GM23338 (cell line): ENCODE data around the gene HHAT. TPM values are rescaled to one million over a fixed set of nuclear protein-coding genes. Genes with fewer than 3 reads are reported as not detected.

ENCODE experiments used
- ATAC-seq: fragments of 200-7000 bp; cut with Tn5 transposase; 3 replicates; pipeline ENCODE4 v1.9.1; 2020
- DNase-seq: peaks from one replicate; pipeline ENCODE4 v3.0.0-alpha.2; 2015; ENCODE audit warnings: low spot score
- H2AFZ ChIP-seq: fragments of 200-600 bp; sonication (generic); 2 replicates; pipeline ENCODE4 v1.8.0; 2016; ENCODE audit warnings: antibody characterized with exemption, mild to moderate bottlenecking, moderate library complexity
- H3F3A ChIP-seq: fragments of 200-600 bp; sonication (generic); replicated peaks from 2 replicates; pipeline ENCODE4 v1.8.0; 2017; ENCODE audit warnings: antibody characterized with exemption, mixed run types, low read depth
- H3K27ac ChIP-seq: fragments of 200-600 bp; sonication (generic); 2 replicates; pipeline ENCODE4 v1.6.1; 2016; ENCODE audit warnings: low read depth
- H3K27me3 ChIP-seq: fragments of 200-600 bp; sonication (generic); 2 replicates; pipeline ENCODE4 v1.8.0; 2016; ENCODE audit warnings: mild to moderate bottlenecking, mixed run types, moderate library complexity; ENCODE audit not compliant: insufficient read depth
- H3K36me3 ChIP-seq: fragments of 200-600 bp; sonication (generic); 2 replicates; pipeline ENCODE4 v1.8.0; 2016; ENCODE audit warnings: mild to moderate bottlenecking; ENCODE audit not compliant: insufficient read depth
- H3K4me1 ChIP-seq: fragments of 200-600 bp; sonication (generic); 2 replicates; pipeline ENCODE4 v1.8.0; 2016; ENCODE audit warnings: mild to moderate bottlenecking, moderate library complexity; ENCODE audit not compliant: insufficient read depth
- H3K4me2 ChIP-seq: fragments of 200-600 bp; sonication (generic); 2 replicates; pipeline ENCODE4 v1.7.1; 2017; ENCODE audit warnings: mixed run types
- H3K4me3 ChIP-seq: fragments of 200-600 bp; sonication (generic); 2 replicates; pipeline ENCODE4 v1.6.1; 2016; ENCODE audit warnings: mixed run types
- H3K79me2 ChIP-seq: fragments of 200-600 bp; sonication (generic); replicated peaks from 2 replicates; pipeline ENCODE4 v1.8.0; 2017; ENCODE audit warnings: mild to moderate bottlenecking; ENCODE audit not compliant: insufficient read depth
- H3K9me2 ChIP-seq: fragments of 200-600 bp; sonication (generic); 2 replicates; pipeline ENCODE4 v1.8.0; 2017; ENCODE audit not compliant: insufficient read depth
- H4K20me1 ChIP-seq: fragments of 200-600 bp; sonication (generic); replicated peaks from 2 replicates; pipeline ENCODE4 v1.8.0; 2017; ENCODE audit warnings: mild to moderate bottlenecking; ENCODE audit not compliant: insufficient read depth
- H3K27ac Mint-ChIP-seq: 2 replicates; pipeline ENCODE4 v1.8.0; 2020; ENCODE audit warnings: inconsistent platforms, mild to moderate bottlenecking, moderate library complexity, mixed read lengths
- H3K27me3 Mint-ChIP-seq: 3 replicates; pipeline ENCODE4 v1.8.0; 2022; ENCODE audit warnings: low read depth, mild to moderate bottlenecking, moderate library complexity, mixed read lengths, inconsistent platforms; ENCODE audit not compliant: insufficient read depth, poor library complexity
- H3K36me3 Mint-ChIP-seq: 3 replicates; pipeline ENCODE4 v1.8.0; 2021; ENCODE audit warnings: low read depth, mild to moderate bottlenecking, inconsistent platforms, moderate library complexity, mixed read lengths
- H3K4me1 Mint-ChIP-seq: 3 replicates; pipeline ENCODE4 v1.8.0; 2020; ENCODE audit warnings: mild to moderate bottlenecking, inconsistent platforms, mixed read lengths
- H3K4me3 Mint-ChIP-seq: 3 replicates; pipeline ENCODE4 v1.8.0; 2021; ENCODE audit warnings: moderate library complexity, mild to moderate bottlenecking, inconsistent platforms, mixed read lengths
- H3K9me3 Mint-ChIP-seq: 3 replicates; pipeline ENCODE4 v1.8.0; 2020; ENCODE audit warnings: moderate library complexity, mild to moderate bottlenecking, inconsistent platforms, mixed read lengths
- CTCF ChIP-seq, 2 experiments: fragments of 200-600 bp in 1 of 2; sonication (generic) in 1 of 2; conservative IDR thresholded peaks; 2 replicates each; pipeline versions ENCODE4 v1.5.1 to v1.6.1; 2016 to 2017; ENCODE audit warnings: antibody characterized with exemption in 2 of 2, low read depth in 2 of 2, mild to moderate bottlenecking in 2 of 2, moderate library complexity in 1 of 2
- EZH2phosphoT487 ChIP-seq: fragments of 200-600 bp; sonication (generic); IDR thresholded peaks from one replicate; pipeline ENCODE4 v1.8.1; 2018; ENCODE audit warnings: antibody characterized with exemption; ENCODE audit not compliant: unreplicated experiment
- JUNB ChIP-seq: IDR thresholded peaks from one replicate; pipeline ENCODE4 v1.6.1; 2016; ENCODE audit warnings: antibody characterized with exemption; ENCODE audit not compliant: unreplicated experiment
- NANOG ChIP-seq: IDR thresholded peaks from 2 replicates; pipeline ENCODE4 v1.6.1; 2016; ENCODE audit warnings: antibody characterized with exemption, borderline replicate concordance
- STAT1 ChIP-seq: IDR thresholded peaks from one replicate; pipeline ENCODE4 v1.6.1; 2016; ENCODE audit warnings: antibody characterized with exemption; ENCODE audit not compliant: unreplicated experiment
- ZNF331 ChIP-seq: fragments of 250-450 bp; sonication (Bioruptor Pico); IDR thresholded peaks from 2 replicates; pipeline ENCODE4 v1.5.0; 2020; ENCODE audit warnings: low read depth, mild to moderate bottlenecking, moderate library complexity
- polyA plus RNA-seq: library from polyadenylated mRNA; unstranded; fragments of >200 nt; fragmentation: Nextera tagmentation; extraction: Ambion mirVana; gene quantifications from 2 replicates; pipeline ENCODE4 v1.2.1, GENCODE V29; 2016
- total RNA-seq: library from RNA; depleted of rRNA; stranded (reverse); fragments of >200 nt; shearing (Covaris generic); gene quantifications from 2 replicates; pipeline ENCODE4 v1.2.3, GENCODE V29; 2014
- TF ChIP-seq, protein P1 (sequence below): fragments of 250-450 bp; sonication (Bioruptor Pico); IDR thresholded peaks from 2 replicates; pipeline ENCODE4 v1.5.0; 2020; ENCODE audit warnings: mild to moderate bottlenecking, moderate library complexity

The HHAT gene
- total and polyA plus RNA-seq, 2 experiments from 2014 or later, result 0.11 to 0.66 TPM

GRCh38 chr1:210647406-210648333 is 319.0 kb downstream of the HHAT start:
- no peak overlapping the region for H3K4me2 ChIP-seq
- Mint-ChIP-seq H3K4me3 (no peak overlapping the region), H3K36me3 (no peaks in the 10 kb centered on the region), H3K27me3 (no peaks in the 10 kb centered on the region), H3K27ac (no peak overlapping the region; the same call in 1 of the 2 replicates), H3K9me3 (no peaks in the 10 kb centered on the region), H3K4me1 (peaks cover 13% of the 10 kb centered on the region; the same call in 2 of the 3 replicates)
- H2AFZ ChIP-seq, result no peak overlapping the region
- H3K27me3 ChIP-seq, result no peaks in the 10 kb centered on the region
- H3K27ac ChIP-seq, result no peak overlapping the region
- no peaks in the 10 kb centered on the region for H3F3A ChIP-seq
- H4K20me1 ChIP-seq, result no peaks in the 10 kb centered on the region
- TF ChIP-seq, protein P1, sequence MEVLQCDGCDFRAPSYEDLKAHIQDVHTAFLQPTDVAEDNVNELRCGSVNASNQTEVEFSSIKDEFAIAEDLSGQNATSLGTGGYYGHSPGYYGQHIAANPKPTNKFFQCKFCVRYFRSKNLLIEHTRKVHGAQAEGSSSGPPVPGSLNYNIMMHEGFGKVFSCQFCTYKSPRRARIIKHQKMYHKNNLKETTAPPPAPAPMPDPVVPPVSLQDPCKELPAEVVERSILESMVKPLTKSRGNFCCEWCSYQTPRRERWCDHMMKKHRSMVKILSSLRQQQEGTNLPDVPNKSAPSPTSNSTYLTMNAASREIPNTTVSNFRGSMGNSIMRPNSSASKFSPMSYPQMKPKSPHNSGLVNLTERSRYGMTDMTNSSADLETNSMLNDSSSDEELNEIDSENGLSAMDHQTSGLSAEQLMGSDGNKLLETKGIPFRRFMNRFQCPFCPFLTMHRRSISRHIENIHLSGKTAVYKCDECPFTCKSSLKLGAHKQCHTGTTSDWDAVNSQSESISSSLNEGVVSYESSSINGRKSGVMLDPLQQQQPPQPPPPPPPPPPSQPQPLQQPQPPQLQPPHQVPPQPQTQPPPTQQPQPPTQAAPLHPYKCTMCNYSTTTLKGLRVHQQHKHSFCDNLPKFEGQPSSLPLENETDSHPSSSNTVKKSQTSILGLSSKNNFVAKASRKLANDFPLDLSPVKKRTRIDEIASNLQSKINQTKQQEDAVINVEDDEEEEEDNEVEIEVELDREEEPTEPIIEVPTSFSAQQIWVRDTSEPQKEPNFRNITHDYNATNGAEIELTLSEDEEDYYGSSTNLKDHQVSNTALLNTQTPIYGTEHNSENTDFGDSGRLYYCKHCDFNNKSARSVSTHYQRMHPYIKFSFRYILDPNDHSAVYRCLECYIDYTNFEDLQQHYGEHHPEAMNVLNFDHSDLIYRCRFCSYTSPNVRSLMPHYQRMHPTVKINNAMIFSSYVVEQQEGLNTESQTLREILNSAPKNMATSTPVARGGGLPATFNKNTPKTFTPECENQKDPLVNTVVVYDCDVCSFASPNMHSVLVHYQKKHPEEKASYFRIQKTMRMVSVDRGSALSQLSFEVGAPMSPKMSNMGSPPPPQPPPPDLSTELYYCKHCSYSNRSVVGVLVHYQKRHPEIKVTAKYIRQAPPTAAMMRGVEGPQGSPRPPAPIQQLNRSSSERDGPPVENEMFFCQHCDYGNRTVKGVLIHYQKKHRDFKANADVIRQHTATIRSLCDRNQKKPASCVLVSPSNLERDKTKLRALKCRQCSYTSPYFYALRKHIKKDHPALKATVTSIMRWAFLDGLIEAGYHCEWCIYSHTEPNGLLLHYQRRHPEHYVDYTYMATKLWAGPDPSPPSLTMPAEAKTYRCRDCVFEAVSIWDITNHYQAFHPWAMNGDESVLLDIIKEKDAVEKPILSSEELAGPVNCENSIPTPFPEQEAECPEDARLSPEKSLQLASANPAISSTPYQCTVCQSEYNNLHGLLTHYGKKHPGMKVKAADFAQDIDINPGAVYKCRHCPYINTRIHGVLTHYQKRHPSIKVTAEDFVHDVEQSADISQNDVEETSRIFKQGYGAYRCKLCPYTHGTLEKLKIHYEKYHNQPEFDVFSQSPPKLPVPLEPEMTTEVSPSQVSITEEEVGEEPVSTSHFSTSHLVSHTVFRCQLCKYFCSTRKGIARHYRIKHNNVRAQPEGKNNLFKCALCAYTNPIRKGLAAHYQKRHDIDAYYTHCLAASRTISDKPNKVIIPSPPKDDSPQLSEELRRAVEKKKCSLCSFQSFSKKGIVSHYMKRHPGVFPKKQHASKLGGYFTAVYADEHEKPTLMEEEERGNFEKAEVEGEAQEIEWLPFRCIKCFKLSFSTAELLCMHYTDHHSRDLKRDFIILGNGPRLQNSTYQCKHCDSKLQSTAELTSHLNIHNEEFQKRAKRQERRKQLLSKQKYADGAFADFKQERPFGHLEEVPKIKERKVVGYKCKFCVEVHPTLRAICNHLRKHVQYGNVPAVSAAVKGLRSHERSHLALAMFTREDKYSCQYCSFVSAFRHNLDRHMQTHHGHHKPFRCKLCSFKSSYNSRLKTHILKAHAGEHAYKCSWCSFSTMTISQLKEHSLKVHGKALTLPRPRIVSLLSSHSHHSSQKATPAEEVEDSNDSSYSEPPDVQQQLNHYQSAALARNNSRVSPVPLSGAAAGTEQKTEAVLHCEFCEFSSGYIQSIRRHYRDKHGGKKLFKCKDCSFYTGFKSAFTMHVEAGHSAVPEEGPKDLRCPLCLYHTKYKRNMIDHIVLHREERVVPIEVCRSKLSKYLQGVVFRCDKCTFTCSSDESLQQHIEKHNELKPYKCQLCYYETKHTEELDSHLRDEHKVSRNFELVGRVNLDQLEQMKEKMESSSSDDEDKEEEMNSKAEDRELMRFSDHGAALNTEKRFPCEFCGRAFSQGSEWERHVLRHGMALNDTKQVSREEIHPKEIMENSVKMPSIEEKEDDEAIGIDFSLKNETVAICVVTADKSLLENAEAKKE, result no peak
- TF ChIP-seq EZH2phosphoT487 (no peak), NANOG (no peak), ZNF331 (no peak), CTCF (conservative IDR thresholded peaks at IDR 0.05; ENCODE audit: low read depth in 2 of 2) (no peak), STAT1 (no peak), JUNB (no peak)
- no peak for ATAC-seq
- no peaks in the 10 kb centered on the region for H3K36me3 ChIP-seq
- H3K4me1 ChIP-seq, result no peaks in the 10 kb centered on the region
- H3K79me2 ChIP-seq, result no peaks in the 10 kb centered on the region
- no peaks in the 10 kb centered on the region for H3K9me2 ChIP-seq
- H3K4me3 ChIP-seq, result no peak overlapping the region
- no peak for DNase-seq
